ENCODE data around the gene NUP133. TPM values are rescaled to one million over a fixed set of nuclear protein-coding genes. Genes with fewer than 3 reads are reported as not detected.

NUP133 gene
- total RNA-seq, 1 experiment from 2014 or later = 65.2 TPM

DNA sequence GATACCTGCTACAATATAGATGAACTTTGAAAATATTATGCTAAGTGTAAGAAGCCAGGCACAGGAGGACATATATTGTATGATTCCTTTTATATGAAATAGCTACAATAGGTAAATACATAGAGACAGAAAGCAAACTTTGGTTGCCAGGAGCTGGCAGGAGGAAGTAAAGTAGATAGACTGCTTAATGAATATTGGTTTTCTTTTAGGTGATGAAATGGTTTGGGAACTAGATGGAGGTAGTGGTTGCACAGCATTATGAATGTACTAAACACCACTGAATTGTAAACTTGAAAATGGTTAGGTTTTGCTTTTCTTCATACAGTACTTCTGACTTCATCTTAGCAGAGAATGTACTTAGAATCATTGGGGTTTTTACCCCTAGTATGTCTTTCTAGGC is 28.8 kb upstream of the NUP133 start:
- Mint-ChIP-seq H3K4me1 (ENCODE audit: insufficient read depth, unreplicated experiment) (no peaks in the 10 kb centered on the region), H3K36me3 (ENCODE audit: insufficient read depth, unreplicated experiment) (peaks cover 98% of the 10 kb centered on the region), H3K4me3 (ENCODE audit: unreplicated experiment) (no peak overlapping the region), H3K27me3 (ENCODE audit: insufficient read depth, unreplicated experiment) (no peaks in the 10 kb centered on the region), H3K27ac (ENCODE audit: low read depth, unreplicated experiment) (no peak overlapping the region), H3K9me3 (ENCODE audit: unreplicated experiment) (no peaks in the 10 kb centered on the region)
- ChIA-PET CTCF (interaction anchor here (0.6 to 1.5 kb wide), 3 partner anchors 22 to 762 kb away, joined by 3 to 5 read pairs (median 3); no protein-coding TSS in a partner anchor), POLR2A (interaction anchor here (0.6 to 2.0 kb wide), 4 partner anchors 10 to 268 kb away, joined by 3 to 6 read pairs (median 5); partner anchors contain the start of gene ABCB10)
- TF ChIP-seq, protein P1, sequence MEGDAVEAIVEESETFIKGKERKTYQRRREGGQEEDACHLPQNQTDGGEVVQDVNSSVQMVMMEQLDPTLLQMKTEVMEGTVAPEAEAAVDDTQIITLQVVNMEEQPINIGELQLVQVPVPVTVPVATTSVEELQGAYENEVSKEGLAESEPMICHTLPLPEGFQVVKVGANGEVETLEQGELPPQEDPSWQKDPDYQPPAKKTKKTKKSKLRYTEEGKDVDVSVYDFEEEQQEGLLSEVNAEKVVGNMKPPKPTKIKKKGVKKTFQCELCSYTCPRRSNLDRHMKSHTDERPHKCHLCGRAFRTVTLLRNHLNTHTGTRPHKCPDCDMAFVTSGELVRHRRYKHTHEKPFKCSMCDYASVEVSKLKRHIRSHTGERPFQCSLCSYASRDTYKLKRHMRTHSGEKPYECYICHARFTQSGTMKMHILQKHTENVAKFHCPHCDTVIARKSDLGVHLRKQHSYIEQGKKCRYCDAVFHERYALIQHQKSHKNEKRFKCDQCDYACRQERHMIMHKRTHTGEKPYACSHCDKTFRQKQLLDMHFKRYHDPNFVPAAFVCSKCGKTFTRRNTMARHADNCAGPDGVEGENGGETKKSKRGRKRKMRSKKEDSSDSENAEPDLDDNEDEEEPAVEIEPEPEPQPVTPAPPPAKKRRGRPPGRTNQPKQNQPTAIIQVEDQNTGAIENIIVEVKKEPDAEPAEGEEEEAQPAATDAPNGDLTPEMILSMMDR (IDR thresholded peaks at IDR 0.05; ENCODE audit: unreplicated experiment) = no peak
- intact Hi-C loops (cut with micrococcal nuclease) = no loop called here
- no TSS peak for BruUV-seq (replicated peaks)
- DNase-seq (ENCODE audit: unreplicated experiment) = no peak

DNA sequence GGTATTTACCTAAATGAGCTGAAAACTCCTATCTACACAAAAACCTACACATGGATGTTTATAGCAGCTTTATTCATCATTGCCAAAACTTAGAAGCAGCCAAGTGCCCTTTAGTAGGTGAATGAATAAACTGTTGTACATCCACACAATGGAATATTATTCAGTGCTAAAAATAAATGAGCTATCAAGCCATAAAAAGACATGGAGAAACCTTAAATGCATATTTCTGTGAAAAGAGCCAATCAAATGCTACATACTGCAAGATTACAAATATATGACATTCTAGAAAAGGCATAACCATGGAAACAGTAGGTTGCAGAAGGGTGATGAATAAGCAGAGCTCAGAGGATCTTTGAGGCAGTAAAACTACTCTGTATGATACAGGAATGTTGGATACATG is 27.1 kb upstream of the NUP133 start:
- ChIA-PET POLR2A (interaction anchor here (0.9 to 1.2 kb wide), 4 partner anchors 10 to 28 kb away, joined by 3 to 4 read pairs (median 4); partner anchors contain the start of genes ABCB10 and NUP133), CTCF (interaction anchor here (0.5 to 1.6 kb wide), 8 partner anchors 8 to 871 kb away, joined by 3 to 6 read pairs (median 4); no protein-coding TSS in a partner anchor)
- DNase-seq (ENCODE audit: unreplicated experiment) = no peak

DNA sequence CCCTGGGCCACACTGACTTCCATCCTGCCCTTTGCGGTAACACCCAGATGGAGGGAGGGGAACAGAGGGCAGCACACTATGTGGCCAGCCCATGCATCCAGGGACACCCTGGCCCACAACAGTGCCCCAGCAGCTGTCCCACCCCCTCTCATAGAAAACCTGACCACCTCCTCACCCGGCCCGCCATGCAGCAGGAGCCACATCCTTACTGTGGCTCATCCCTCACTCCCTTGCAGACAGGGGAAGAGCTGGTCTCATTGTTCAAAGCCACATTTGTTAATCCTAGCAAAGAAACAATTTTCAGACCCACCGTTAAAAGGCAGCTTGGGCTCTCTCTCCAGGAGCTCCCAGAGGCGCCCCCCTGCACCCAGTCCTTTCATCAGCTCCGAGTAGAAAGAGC is 23.2 kb upstream of the NUP133 start:
- H3K27me3 Mint-ChIP-seq (ENCODE audit: insufficient read depth, unreplicated experiment) = no peaks in the 10 kb centered on the region
- H3K36me3 Mint-ChIP-seq (ENCODE audit: insufficient read depth, unreplicated experiment) = peaks cover 100% of the 10 kb centered on the region
- no peak overlapping the region for H3K4me3 Mint-ChIP-seq (ENCODE audit: unreplicated experiment)
- no TSS peak for BruUV-seq (replicated peaks)
- intact Hi-C loops (cut with micrococcal nuclease) = no loop called here
- TF ChIP-seq, protein P1 (IDR thresholded peaks at IDR 0.05; ENCODE audit: unreplicated experiment) = no peak
- DNase-seq (ENCODE audit: unreplicated experiment) = no peak
- H3K9me3 Mint-ChIP-seq (ENCODE audit: unreplicated experiment) = no peaks in the 10 kb centered on the region
- H3K4me1 Mint-ChIP-seq (ENCODE audit: insufficient read depth, unreplicated experiment) = no peaks in the 10 kb centered on the region
- POLR2A ChIA-PET = interaction anchor here (0.7 to 3.4 kb wide), 4 partner anchors 11 to 228 kb away, joined by 3 to 14 read pairs (median 4); partner anchors contain the start of gene NUP133
- no peak overlapping the region for H3K27ac Mint-ChIP-seq (ENCODE audit: low read depth, unreplicated experiment)
- CTCF ChIA-PET = interaction anchor here (1.0 to 2.7 kb wide), 2 partner anchors 16 to 277 kb away, joined by 4 to 18 read pairs; no protein-coding TSS in a partner anchor

More for the DNA sequence above, 27.1 kb upstream of the NUP133 start:
- TF ChIP-seq, protein P1 (IDR thresholded peaks at IDR 0.05; ENCODE audit: unreplicated experiment) = no peak
- H3K4me1 Mint-ChIP-seq (ENCODE audit: insufficient read depth, unreplicated experiment) = no peaks in the 10 kb centered on the region
- no peaks in the 10 kb centered on the region for H3K27me3 Mint-ChIP-seq (ENCODE audit: insufficient read depth, unreplicated experiment)
- H3K4me3 Mint-ChIP-seq (ENCODE audit: unreplicated experiment) = no peak overlapping the region
- no peaks in the 10 kb centered on the region for H3K9me3 Mint-ChIP-seq (ENCODE audit: unreplicated experiment)
- H3K36me3 Mint-ChIP-seq (ENCODE audit: insufficient read depth, unreplicated experiment) = peaks cover 100% of the 10 kb centered on the region
- H3K27ac Mint-ChIP-seq (ENCODE audit: low read depth, unreplicated experiment) = no peak overlapping the region
- intact Hi-C loops (cut with micrococcal nuclease) = no loop called here
- BruUV-seq (replicated peaks) = no TSS peak

DNA sequence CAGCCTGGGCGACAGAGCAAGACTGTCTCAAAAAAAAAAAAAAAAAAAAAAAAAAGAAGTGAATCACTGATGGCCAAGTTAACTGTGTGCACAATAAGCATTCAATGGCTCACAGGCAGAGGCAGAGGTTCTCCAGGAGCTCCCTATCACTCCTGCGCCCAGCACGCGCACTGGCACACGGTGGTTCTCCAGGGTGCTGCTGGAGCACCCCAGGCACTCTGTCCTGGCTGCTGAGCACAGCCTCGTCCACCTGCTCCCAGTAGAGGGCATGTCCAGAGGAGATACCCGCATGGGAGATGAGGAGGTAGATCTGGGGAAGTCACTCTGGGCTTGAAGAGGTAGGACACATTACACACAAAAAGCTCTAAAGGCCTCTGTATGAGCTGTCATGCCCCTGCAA is 21.5 kb upstream of the NUP133 start:
- no TSS peak for BruUV-seq (replicated peaks)
- intact Hi-C loops (cut with micrococcal nuclease) = no loop called here
- no peak overlapping the region for H3K27ac Mint-ChIP-seq (ENCODE audit: low read depth, unreplicated experiment)
- no peak overlapping the region for H3K4me3 Mint-ChIP-seq (ENCODE audit: unreplicated experiment)
- ChIA-PET CTCF (interaction anchor here (0.5 to 2.7 kb wide), 9 partner anchors 9 to 1455 kb away, joined by 3 to 18 read pairs (median 3); partner anchors contain the start of gene ABCB10), POLR2A (interaction anchor here (3.4 kb wide), 1 partner anchor 21 kb away, joined by 14 read pairs; the partner anchor contains the start of gene NUP133)
- H3K4me1 Mint-ChIP-seq (ENCODE audit: insufficient read depth, unreplicated experiment) = no peaks in the 10 kb centered on the region
- no peaks in the 10 kb centered on the region for H3K9me3 Mint-ChIP-seq (ENCODE audit: unreplicated experiment)
- no peaks in the 10 kb centered on the region for H3K27me3 Mint-ChIP-seq (ENCODE audit: insufficient read depth, unreplicated experiment)
- TF ChIP-seq, protein P1 (IDR thresholded peaks at IDR 0.05; ENCODE audit: unreplicated experiment) = no peak
- H3K36me3 Mint-ChIP-seq (ENCODE audit: insufficient read depth, unreplicated experiment) = peaks cover 100% of the 10 kb centered on the region
- DNase-seq (ENCODE audit: unreplicated experiment) = no peak
